Stimulated activated CD8-positive, alpha-beta memory T cell treated with anti-CD3 and anti-CD28 coated beads, Interleukin-12 subunit alpha, Interleukin-12 subunit beta, amount 100 ng/mL, for 24 hours (primary cell): ENCODE data around the gene NARS2.
"Not testable (repeated sequence)": the region's sequence is repeated elsewhere in the genome, so short reads cannot be mapped to it uniquely, and the experiment has no call there.

Experiments used
- DNase-seq: peaks from one replicate; pipeline ENCODE4 v3.0.0-alpha.2; 2020; ENCODE audit errors: extremely low read depth

Gene NARS2

GRCh38 chr11:78575478-78575877 is 814 bp upstream of the NARS2 start:
- no peak for DNase-seq

- DNase-seq = no peak
Measured at GRCh38 chr11:78573681-78574080, 983 bp downstream of the NARS2 start.

GRCh38 chr11:78573271-78573670 is 1.4 kb downstream of the NARS2 start:
- no peak for DNase-seq

GRCh38 chr11:78572394-78572793 is 2.3 kb downstream of the NARS2 start:
- no peak for DNase-seq

- DNase-seq = no peak
Measured at GRCh38 chr11:78570031-78570430, 4.6 kb downstream of the NARS2 start.

GRCh38 chr11:78567209-78567608 is 7.5 kb downstream of the NARS2 start:
- no peak for DNase-seq

GRCh38 chr11:78564490-78565467 is 9.9 kb downstream of the NARS2 start:
- DNase-seq = no peak

- not testable (repeated sequence) for DNase-seq
Measured at GRCh38 chr11:78564037-78564436, 10.6 kb downstream of the NARS2 start.

- DNase-seq = not testable (repeated sequence)
Measured at GRCh38 chr11:78563090-78563489, 11.6 kb downstream of the NARS2 start.

- no peak for DNase-seq
Measured at GRCh38 chr11:78562398-78562797, 12.3 kb downstream of the NARS2 start.

GRCh38 chr11:78560826-78561484 is 13.7 kb downstream of the NARS2 start:
- no peak for DNase-seq

GRCh38 chr11:78560153-78560552 is 14.5 kb downstream of the NARS2 start:
- no peak for DNase-seq

- no peak for DNase-seq
Measured at GRCh38 chr11:78557236-78557635, 17.4 kb downstream of the NARS2 start.

- DNase-seq = no peak
Measured at GRCh38 chr11:78555592-78555991, 19.1 kb downstream of the NARS2 start.

- DNase-seq = no peak
Measured at GRCh38 chr11:78552881-78553280, 21.8 kb downstream of the NARS2 start.

GRCh38 chr11:78552139-78552538 is 22.5 kb downstream of the NARS2 start:
- not testable (repeated sequence) for DNase-seq

- no peak for DNase-seq
Measured at GRCh38 chr11:78551066-78551465, 23.6 kb downstream of the NARS2 start.

- no peak for DNase-seq
Measured at GRCh38 chr11:78549624-78550409, 24.8 kb downstream of the NARS2 start.

- no peak for DNase-seq
Measured at GRCh38 chr11:78548911-78549590, 25.6 kb downstream of the NARS2 start.

- DNase-seq = no peak
Measured at GRCh38 chr11:78547931-78548705, 26.5 kb downstream of the NARS2 start.

- DNase-seq = no peak
Measured at GRCh38 chr11:78542007-78542406, 32.7 kb downstream of the NARS2 start.
